ENCODE data around the gene TMEM88. TPM values are rescaled to one million over a fixed set of nuclear protein-coding genes. Genes with fewer than 3 reads are reported as not detected.

TMEM88 gene
- total RNA-seq, 6 donors from 2014 or later, result 1.6 to 16.1 (median 9.3) TPM; not detected in 1

GRCh38 chr17:7834957-7835813 is 19.7 kb upstream of the TMEM88 start:
- no peaks in the 10 kb centered on the region for H3K9me3 ChIP-seq
- peak overlapping the region; percentile 48 to 86 (median 62) for H3K4me3 ChIP-seq
- 0 to 2% methylated on average over 36 to 38 of the region's 69 CpGs for WGBS, 2 donors
- ATAC-seq (ENCODE audit: low FRiP score in 2 of 2), result peak; percentile 83 to 86
- H3K27ac ChIP-seq, result peak overlapping the region; percentile 93 to 100 (median 99)
- peak; percentile 97 to 98 for DNase-seq
- H3K36me3 ChIP-seq, result peaks cover 0 to 3% (median 0%) of the 10 kb centered on the region in 4 donors
- no peaks in the 10 kb centered on the region for H3K27me3 ChIP-seq
- H3K4me1 ChIP-seq, result peaks cover 33 to 50% (median 45%) of the 10 kb centered on the region in 4 donors
- peak; percentile 61 to 92 (median 85) for TF ChIP-seq CTCF (IDR thresholded peaks at IDR 0.05)
- TF ChIP-seq POLR2A (IDR thresholded peaks at IDR 0.05), result peak in 3 of 4 donors; percentile 59 to 82 (median 81)
- TF ChIP-seq EP300 (IDR thresholded peaks at IDR 0.05), result peak in 2 of 4 donors; percentile 36 to 78
- peak; percentile 80 to 90 for TF ChIP-seq POLR2AphosphoS5 (IDR thresholded peaks at IDR 0.05)

DNA sequence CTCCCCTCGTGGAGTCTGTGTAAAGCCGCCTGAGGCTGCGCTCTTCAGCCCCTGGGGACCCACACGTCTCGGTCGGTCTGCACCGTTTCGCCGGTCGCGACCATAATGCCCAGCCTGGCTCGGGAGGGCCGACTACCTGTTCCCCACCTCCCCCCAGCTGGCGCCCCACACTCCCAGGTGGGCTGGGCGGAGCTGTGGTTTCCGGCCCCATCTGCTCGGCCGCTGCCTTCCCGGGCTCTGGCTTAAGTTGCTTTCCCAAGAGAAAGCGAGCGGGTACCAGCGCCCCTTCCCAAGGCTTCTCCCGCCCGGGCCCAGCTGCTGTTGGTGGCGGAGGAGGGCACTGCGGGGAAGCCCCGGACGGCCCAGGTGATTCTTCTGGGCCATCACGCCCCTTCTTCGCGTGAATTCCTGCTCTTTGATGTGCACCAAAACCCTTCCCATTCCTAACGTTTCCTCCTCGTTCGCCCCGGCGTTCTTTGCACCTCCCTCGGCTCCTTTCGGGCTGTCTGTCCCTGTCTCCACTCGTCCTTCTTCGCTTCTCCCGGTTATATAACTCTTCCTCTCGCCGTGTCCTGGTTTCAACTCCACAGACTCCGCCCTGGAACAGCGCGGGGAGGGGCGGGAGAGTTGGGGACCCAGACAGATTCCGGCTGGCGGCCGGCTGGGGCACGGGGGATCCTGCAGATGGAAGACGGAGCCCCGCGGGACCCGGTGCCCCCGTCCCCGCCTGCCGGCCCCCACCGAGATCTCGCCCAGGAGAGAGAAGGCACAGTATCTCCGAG is 18.9 kb upstream of the TMEM88 start:
- WGBS, 2 donors, result 0 to 1% methylated on average over 20 to 36 of the region's 61 CpGs

DNA sequence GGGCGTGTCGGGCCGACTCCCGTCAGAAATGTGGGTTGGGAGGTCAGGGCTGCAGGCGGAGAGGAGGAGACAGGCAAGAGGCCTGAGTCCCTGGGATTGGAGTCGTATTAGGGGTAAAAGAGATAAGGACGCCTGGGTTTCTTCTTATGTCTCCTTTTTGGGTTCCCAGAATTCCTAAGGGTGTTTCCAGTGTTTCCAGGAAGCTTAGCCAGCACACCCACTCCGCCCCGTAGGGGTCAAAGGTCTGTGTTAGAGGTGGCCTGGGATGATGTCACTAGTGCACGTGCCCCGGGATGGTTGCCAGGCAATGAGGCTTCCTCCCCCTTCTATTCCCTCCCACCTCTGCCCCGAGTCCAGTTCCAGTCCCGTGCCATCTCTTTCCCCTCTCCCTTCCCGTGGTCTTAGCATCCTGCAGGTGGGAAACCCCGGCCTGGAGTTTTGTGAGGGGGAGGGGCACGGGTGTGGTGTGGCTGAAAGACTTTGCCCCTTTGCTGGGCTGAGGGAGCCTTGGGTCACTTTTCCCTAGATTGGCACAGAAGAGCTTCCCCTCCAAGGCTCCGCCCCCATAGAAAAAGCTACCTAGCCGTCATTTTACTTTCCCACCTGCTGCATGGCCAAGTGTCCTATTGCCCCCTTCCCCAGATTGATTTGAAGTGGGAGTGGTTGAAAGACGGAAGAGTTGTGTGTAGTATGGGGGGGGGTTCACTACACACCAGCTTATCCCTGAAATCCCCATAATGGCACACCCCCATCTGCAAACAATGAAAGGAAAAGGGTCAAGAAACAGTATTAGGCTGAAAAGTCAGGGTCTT is 18.1 kb upstream of the TMEM88 start:
- WGBS, 2 donors, result 1 to 3% methylated on average over 13 to 19 of the region's 19 CpGs
- DNase-seq (peak in 1 of 2 donors; percentile 96), ATAC-seq (ENCODE audit: low FRiP score in 2 of 2) (peak; percentile 37 to 64)
- TF ChIP-seq EP300 (IDR thresholded peaks at IDR 0.05) (peak in 3 of 4 donors; percentile 64 to 98 (median 83)), POLR2A (IDR thresholded peaks at IDR 0.05) (peak in 1 of 4 donors; percentile 24), CTCF (IDR thresholded peaks at IDR 0.05) (no peak), POLR2AphosphoS5 (IDR thresholded peaks at IDR 0.05) (peak; percentile 93 to 97)
- Histone ChIP-seq H3K27ac (peak overlapping the region; percentile 93 to 100 (median 99)), H3K9me3 (no peaks in the 10 kb centered on the region), H3K4me1 (peaks cover 45 to 64% (median 55%) of the 10 kb centered on the region in 4 donors), H3K4me3 (peak overlapping the region; percentile 48 to 86 (median 62)), H3K36me3 (peaks cover 0 to 3% (median 0%) of the 10 kb centered on the region in 4 donors), H3K27me3 (no peaks in the 10 kb centered on the region)

More for the DNA sequence above, 18.9 kb upstream of the TMEM88 start:
- ATAC-seq (ENCODE audit: low FRiP score in 2 of 2) (peak; percentile 17 to 58), DNase-seq (peak; percentile 82 to 92)
- H3K4me3 ChIP-seq, result peak overlapping the region; percentile 48 to 86 (median 62)
- H3K27ac ChIP-seq, result peak overlapping the region; percentile 93 to 100 (median 99)
- no peaks in the 10 kb centered on the region for H3K9me3 ChIP-seq
- peaks cover 0 to 3% (median 0%) of the 10 kb centered on the region in 4 donors for H3K36me3 ChIP-seq
- no peaks in the 10 kb centered on the region for H3K27me3 ChIP-seq
- TF ChIP-seq CTCF (IDR thresholded peaks at IDR 0.05) (peak in 2 of 6 experiments; percentile 7 to 29), POLR2AphosphoS5 (IDR thresholded peaks at IDR 0.05) (peak in 1 of 2 donors; percentile 83), POLR2A (IDR thresholded peaks at IDR 0.05) (peak in 3 of 4 donors; percentile 27 to 67 (median 39)), EP300 (IDR thresholded peaks at IDR 0.05) (no peak)
- peaks cover 41 to 58% (median 50%) of the 10 kb centered on the region in 4 donors for H3K4me1 ChIP-seq

- no peak for TF ChIP-seq POLR2A (IDR thresholded peaks at IDR 0.05)
- Histone ChIP-seq H3K4me1 (peaks cover 45 to 67% (median 55%) of the 10 kb centered on the region in 4 donors), H3K9me3 (no peaks in the 10 kb centered on the region), H3K4me3 (peak overlapping the region in 2 of 4 donors; percentile 71 to 86), H3K36me3 (peaks cover 0 to 3% (median 0%) of the 10 kb centered on the region in 4 donors), H3K27ac (peak overlapping the region; percentile 93 to 100 (median 99)), H3K27me3 (no peaks in the 10 kb centered on the region)
- 12 to 16% methylated on average over 8 of the region's 8 CpGs for WGBS, 2 donors
- ATAC-seq (ENCODE audit: low FRiP score in 2 of 2) (no peak), DNase-seq (no peak)
These were observed 17.3 kb upstream of the TMEM88 start for GRCh38 chr17:7837408-7838088.

All from upper lobe of left lung (tissue), 6 donors.